HUES6 (cell line): ENCODE data around the gene NOBOX.

Experiments
- H3K27ac ChIP-seq: 2 replicates; pipeline ENCODE4 v1.7.0; 2013; ENCODE audit warnings: low read depth, mild to moderate bottlenecking, low read length, inconsistent platforms
- H3K27me3 ChIP-seq: 2 replicates; pipeline ENCODE4 v1.6.1; 2013; ENCODE audit warnings: low read length; ENCODE audit not compliant: control insufficient read depth, insufficient read depth
- H3K36me3 ChIP-seq: 2 replicates; pipeline ENCODE4 v1.6.1; 2013; ENCODE audit warnings: low read length; ENCODE audit not compliant: control insufficient read depth, insufficient read depth
- H3K4me1 ChIP-seq: 2 replicates; pipeline ENCODE4 v1.6.1; 2013; ENCODE audit warnings: low read length; ENCODE audit not compliant: control insufficient read depth, insufficient read depth
- H3K4me3 ChIP-seq: 2 replicates; pipeline ENCODE4 v1.5.1; 2013; ENCODE audit warnings: low read depth, low read length
- H3K9ac ChIP-seq: one replicate; pipeline ENCODE4 v1.6.1; 2013; ENCODE audit warnings: mild to moderate bottlenecking, low read length
- H3K9me3 ChIP-seq: 2 replicates; pipeline ENCODE4 v1.6.1; 2013; ENCODE audit warnings: low read depth, low read length; ENCODE audit not compliant: control insufficient read depth, insufficient read depth

NOBOX gene

GRCh38 chr7:144415858-144416257, 12.4 kb upstream of the NOBOX start:
- Histone ChIP-seq H3K4me3 (no peak overlapping the region), H3K4me1 (no peaks in the 10 kb centered on the region), H3K27ac (no peak overlapping the region), H3K9me3 (peaks cover 9% of the 10 kb centered on the region), H3K27me3 (no peaks in the 10 kb centered on the region), H3K36me3 (no peaks in the 10 kb centered on the region), H3K9ac (no peak overlapping the region)

GRCh38 chr7:144414815-144415214, 11.3 kb upstream of the NOBOX start:
- Histone ChIP-seq H3K27ac (no peak overlapping the region), H3K9me3 (peaks cover 9% of the 10 kb centered on the region), H3K36me3 (no peaks in the 10 kb centered on the region), H3K27me3 (no peaks in the 10 kb centered on the region), H3K4me3 (no peak overlapping the region), H3K4me1 (no peaks in the 10 kb centered on the region), H3K9ac (no peak overlapping the region)

DNA sequence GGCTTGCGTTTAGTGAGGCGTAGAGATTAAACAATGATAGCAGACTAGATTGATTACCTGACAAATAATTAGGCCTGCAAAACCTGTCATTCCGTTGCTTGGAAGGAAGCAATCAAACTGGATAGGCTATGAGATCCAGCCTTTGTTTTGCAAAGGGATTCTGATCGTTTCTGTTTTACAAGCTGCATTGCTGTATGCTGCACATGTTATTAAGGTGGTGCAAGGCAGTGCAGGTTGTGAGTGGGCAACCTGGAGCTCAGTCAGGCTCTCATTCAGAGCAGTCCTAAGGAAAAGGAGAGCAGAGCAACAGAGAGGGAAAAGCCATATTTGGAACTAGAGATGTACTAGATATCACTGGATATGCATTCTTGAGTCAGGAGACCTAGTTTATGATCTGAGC, 6.9 kb upstream of the NOBOX start:
- H3K4me1 ChIP-seq, result peaks cover 6% of the 10 kb centered on the region
- H3K36me3 ChIP-seq, result no peaks in the 10 kb centered on the region
- H3K4me3 ChIP-seq, result no peak overlapping the region
- H3K9me3 ChIP-seq, result no peaks in the 10 kb centered on the region
- no peaks in the 10 kb centered on the region for H3K27me3 ChIP-seq
- H3K9ac ChIP-seq, result no peak overlapping the region
- no peak overlapping the region for H3K27ac ChIP-seq

DNA sequence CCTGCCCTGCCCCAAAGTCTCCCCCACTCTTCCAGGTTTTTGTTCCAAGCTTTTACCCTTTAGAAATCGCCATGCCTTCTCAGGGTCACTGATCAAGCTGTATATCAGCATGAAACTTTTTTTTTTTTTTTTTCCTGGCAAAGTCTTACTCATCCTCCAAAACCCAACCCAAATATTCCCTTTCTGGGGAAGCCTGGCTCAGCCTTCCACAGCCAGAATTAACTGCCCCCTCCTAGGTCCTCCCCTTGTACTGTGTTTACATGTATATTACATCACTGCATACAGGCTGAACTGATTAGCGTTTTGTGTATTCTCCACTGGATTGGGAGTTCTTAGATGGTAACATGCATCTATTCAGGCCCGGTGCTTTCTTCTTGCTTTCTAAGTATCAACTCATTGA, 4.6 kb upstream of the NOBOX start:
- Histone ChIP-seq H3K9me3 (no peaks in the 10 kb centered on the region), H3K4me3 (no peak overlapping the region), H3K9ac (no peak overlapping the region), H3K36me3 (no peaks in the 10 kb centered on the region), H3K4me1 (peaks cover 6% of the 10 kb centered on the region), H3K27me3 (no peaks in the 10 kb centered on the region), H3K27ac (no peak overlapping the region)

DNA sequence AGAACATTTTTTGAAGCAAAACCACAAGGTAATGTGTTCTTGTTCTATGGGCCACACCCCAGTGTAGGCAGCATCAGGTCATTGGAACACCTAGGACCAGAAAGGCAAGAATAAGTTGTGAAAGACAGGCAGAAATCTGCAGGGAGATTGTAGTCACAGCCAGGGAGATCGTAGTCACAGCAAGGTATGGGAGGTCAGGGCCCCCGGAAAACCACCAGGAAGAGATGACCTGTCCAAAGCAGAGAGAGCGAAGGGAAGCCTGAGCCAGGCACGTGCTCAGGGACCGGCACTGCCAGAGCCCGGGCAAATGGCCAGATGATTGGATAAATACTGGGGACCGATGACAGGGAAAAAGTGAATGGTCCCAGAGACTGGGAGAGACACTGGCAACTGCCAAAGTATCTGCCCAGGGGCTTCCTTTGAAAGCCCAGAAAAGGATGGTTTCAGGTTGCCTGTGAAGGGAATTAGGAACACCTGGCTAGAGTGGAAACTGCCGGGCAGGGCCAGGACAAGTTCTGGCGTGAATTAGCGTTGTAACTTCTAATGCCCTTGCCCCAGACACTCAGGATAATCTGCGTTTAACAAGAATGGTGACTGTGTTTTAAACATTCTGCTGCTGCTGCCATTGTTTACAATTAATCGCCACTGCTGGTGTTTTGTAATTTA, 3.9 kb upstream of the NOBOX start:
- H3K27ac ChIP-seq, result no peak overlapping the region
- H3K36me3 ChIP-seq, result no peaks in the 10 kb centered on the region
- H3K9me3 ChIP-seq, result no peaks in the 10 kb centered on the region
- no peak overlapping the region for H3K4me3 ChIP-seq
- no peaks in the 10 kb centered on the region for H3K27me3 ChIP-seq
- peaks cover 6% of the 10 kb centered on the region for H3K4me1 ChIP-seq
- no peak overlapping the region for H3K9ac ChIP-seq

DNA sequence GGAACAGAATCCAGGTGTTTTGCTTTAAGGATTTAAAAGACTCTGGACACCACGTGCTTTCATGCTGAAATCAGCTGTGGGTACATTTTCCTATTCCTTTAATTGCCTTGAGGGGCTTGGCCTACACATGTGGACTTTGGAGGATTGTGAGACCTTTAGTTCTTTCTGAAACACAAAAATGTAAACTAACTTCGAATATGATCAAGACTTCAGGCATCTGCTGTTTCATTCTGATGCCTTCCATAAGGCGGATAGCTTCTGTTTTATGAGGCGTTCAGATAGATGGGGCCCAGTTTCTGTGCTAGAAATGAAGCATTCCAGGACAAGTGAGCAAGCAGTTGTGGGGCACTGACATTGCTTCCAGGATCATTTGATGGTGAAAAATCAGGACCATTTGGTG, 1.5 kb upstream of the NOBOX start:
- Histone ChIP-seq H3K4me1 (peaks cover 6% of the 10 kb centered on the region), H3K9ac (no peak overlapping the region), H3K9me3 (no peaks in the 10 kb centered on the region), H3K27me3 (no peaks in the 10 kb centered on the region), H3K4me3 (no peak overlapping the region), H3K36me3 (no peaks in the 10 kb centered on the region), H3K27ac (no peak overlapping the region)

GRCh38 chr7:144403102-144403501, 391 bp downstream of the NOBOX start:
- Histone ChIP-seq H3K4me1 (peaks cover 6% of the 10 kb centered on the region), H3K9ac (no peak overlapping the region), H3K4me3 (no peak overlapping the region), H3K36me3 (no peaks in the 10 kb centered on the region), H3K27ac (no peak overlapping the region), H3K9me3 (no peaks in the 10 kb centered on the region), H3K27me3 (no peaks in the 10 kb centered on the region)

DNA sequence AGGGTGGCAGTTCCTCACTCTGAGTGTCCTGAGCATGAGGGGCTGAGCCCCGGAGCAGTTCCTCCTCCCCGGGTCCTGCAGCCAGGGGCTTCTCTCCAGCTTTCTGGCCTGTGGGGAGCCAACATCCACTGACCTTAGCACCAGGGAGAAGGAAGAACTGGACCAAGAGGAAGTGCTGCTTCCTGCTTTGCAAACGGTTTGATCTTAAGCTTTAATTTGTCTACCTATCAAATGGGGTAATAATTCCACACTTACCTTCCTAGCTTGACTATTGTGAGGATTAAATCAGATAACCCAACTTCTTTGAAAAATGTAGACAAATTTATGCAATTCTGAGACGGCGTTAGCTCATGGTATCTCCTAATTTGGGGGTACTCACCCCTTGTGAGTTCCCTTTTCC, 2.0 kb downstream of the NOBOX start:
- H3K4me3 ChIP-seq, result no peak overlapping the region
- no peak overlapping the region for H3K9ac ChIP-seq

GRCh38 chr7:144399946-144400345, 3.5 kb downstream of the NOBOX start:
- Histone ChIP-seq H3K9me3 (no peaks in the 10 kb centered on the region), H3K36me3 (no peaks in the 10 kb centered on the region), H3K9ac (no peak overlapping the region), H3K27ac (no peak overlapping the region), H3K27me3 (no peaks in the 10 kb centered on the region), H3K4me1 (no peaks in the 10 kb centered on the region), H3K4me3 (no peak overlapping the region)

More for the DNA sequence above, 2.0 kb downstream of the NOBOX start:
- Histone ChIP-seq H3K9me3 (no peaks in the 10 kb centered on the region), H3K27ac (no peak overlapping the region), H3K4me1 (no peaks in the 10 kb centered on the region), H3K27me3 (no peaks in the 10 kb centered on the region), H3K36me3 (no peaks in the 10 kb centered on the region)

- Histone ChIP-seq H3K9ac (no peak overlapping the region), H3K4me3 (no peak overlapping the region), H3K27ac (no peak overlapping the region), H3K4me1 (no peaks in the 10 kb centered on the region), H3K27me3 (no peaks in the 10 kb centered on the region), H3K36me3 (no peaks in the 10 kb centered on the region), H3K9me3 (no peaks in the 10 kb centered on the region)
These were observed 4.6 kb downstream of the NOBOX start for GRCh38 chr7:144398911-144399310.

DNA sequence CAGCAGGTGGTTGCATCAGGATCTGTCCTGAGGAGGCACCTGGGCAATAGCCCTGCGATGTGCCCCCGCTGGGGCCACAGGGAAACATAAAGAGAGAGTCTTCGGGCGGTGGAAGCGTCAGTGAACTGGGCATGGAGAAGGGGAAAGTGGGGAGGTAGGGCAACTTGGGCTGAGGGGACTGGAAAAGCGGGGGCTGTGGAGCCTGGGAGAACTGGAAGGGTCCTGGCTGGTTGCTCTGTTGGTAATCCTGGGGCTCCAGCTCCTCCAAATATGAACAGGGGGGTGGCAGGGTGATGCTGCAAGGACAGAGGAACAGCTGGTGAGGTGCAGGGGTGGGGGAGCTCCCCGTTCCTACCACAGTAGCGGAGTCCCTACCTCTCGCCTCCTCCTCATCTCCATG, 5.2 kb downstream of the NOBOX start:
- Histone ChIP-seq H3K4me3 (no peak overlapping the region), H3K27me3 (no peaks in the 10 kb centered on the region), H3K9me3 (no peaks in the 10 kb centered on the region), H3K4me1 (no peaks in the 10 kb centered on the region), H3K9ac (no peak overlapping the region), H3K27ac (no peak overlapping the region), H3K36me3 (no peaks in the 10 kb centered on the region)

DNA sequence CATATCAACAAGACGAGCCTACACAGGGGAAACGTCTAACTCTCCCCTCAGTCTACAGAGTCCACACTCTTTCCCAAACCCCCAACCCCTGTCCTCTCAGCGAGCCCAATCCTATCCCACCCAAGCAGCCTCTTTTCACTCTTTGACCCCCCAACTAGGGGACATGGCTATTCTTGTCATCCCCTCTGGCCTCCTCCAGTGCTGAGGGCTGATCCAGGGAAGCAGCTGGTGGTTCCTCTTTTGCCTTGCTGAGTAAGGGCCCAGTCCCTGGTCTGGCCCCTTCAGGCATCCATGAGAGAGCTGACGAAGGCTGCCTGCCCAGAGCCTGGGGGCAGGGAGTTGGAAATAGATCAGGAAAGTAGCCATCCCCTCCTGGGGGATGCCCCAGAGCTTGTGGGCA, 6.4 kb downstream of the NOBOX start:
- no peaks in the 10 kb centered on the region for H3K9me3 ChIP-seq

More for the DNA sequence above, 6.4 kb downstream of the NOBOX start:
- H3K27me3 ChIP-seq, result no peaks in the 10 kb centered on the region
- H3K36me3 ChIP-seq, result no peaks in the 10 kb centered on the region
- H3K4me3 ChIP-seq, result no peak overlapping the region
- H3K4me1 ChIP-seq, result no peaks in the 10 kb centered on the region
- H3K27ac ChIP-seq, result no peak overlapping the region
- no peak overlapping the region for H3K9ac ChIP-seq
